Measurements from ENCODE around the gene ASTL. TPM values are rescaled to one million over a fixed set of nuclear protein-coding genes. Genes with fewer than 3 reads are reported as not detected.

The ASTL gene
- total RNA-seq, 1 experiment from 2014 or later = 0.17 TPM

GRCh38 chr2:96159084-96159830 is 21.0 kb upstream of the ASTL start:
- no peak for DNase-seq (ENCODE audit: low read depth)

DNA sequence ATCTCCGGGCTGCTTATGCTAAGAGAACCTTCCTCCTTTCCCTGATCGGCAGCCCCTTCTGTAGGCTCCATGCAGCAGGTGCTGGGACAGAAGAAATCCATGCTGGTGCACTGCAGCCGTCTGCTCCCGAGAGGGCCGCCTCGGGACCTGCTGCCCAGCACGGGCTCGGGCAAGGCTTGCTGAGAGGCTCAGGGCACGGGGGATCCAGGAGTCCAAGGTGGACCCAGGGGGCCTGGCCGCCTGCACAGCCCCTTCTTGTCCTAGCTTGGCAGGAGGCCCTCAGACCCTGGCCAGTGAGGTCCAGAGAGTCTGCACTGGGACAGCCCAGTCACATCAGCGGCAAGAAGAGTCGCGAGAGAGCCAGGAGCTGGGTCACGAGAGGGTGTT is 20.2 kb upstream of the ASTL start:
- DNase-seq (ENCODE audit: low read depth) = no peak

- DNase-seq (ENCODE audit: low read depth) = no peak
Measured at GRCh38 chr2:96157649-96158553, 19.6 kb upstream of the ASTL start.

- DNase-seq (ENCODE audit: low read depth) = no peak
Measured at GRCh38 chr2:96156926-96157648, 18.8 kb upstream of the ASTL start.

DNA sequence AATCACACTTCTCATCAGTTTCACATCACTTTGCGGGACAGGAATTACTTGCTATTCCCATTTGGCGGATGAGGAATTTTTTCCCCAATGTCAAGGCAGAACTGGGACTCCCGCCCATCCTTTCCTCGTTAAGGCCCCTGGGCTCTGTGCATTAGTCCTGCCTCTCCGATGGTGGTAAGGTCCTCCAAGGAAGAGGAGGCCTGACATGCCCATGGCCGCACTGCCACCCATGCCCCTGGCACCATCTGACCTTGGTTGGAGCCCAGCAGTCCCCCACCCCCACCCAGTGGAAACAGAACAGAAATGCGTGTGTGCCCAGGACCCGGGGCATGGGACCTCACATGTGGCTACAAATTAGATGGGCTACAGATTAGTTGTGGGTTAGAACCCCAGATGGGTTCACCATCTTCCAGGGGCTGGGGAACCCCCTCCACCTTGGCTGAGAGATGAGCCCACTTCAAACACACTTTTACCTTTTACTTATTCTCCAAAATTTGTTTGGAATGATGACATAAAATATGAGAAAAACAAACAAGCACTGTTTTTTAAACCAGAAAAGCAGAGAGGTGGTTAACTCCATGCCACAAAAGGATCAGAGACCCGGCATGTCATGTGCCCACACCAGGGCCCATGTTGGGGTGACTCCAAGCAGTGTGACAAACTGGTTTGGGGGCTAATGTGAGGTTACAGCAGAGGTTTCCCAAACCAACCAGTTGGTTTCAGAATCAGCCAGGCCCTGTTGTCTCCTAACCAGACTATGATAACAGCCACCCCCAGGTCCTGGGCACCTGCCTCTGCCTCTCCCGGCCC is 17.9 kb upstream of the ASTL start:
- DNase-seq (ENCODE audit: low read depth) = no peak

- no peak for DNase-seq (ENCODE audit: low read depth)
Measured at GRCh38 chr2:96154506-96155380, 16.4 kb upstream of the ASTL start.

DNA sequence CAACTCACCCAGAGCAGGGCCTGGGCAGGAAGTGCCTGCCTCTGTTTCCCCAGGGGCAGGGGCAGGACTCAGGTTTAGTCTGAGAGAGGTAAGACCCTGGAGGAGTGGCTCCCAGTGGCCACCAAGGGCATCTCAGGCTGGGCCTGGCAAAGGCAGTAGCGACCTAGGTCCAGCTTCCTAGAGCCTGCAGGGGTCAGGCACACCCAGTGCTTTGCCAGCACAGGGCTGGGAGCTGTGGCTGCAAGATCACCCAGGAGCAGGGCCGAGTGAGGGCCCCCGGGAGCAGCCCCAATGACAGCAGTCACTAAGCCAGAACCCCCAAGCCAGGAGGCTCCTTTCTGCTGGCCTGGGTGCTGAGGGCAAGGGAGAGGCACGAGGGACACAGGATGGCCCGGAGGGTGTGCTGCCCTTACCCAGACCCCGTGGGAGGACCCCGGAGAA is 15.7 kb upstream of the ASTL start:
- DNase-seq (ENCODE audit: low read depth) = no peak

DNA sequence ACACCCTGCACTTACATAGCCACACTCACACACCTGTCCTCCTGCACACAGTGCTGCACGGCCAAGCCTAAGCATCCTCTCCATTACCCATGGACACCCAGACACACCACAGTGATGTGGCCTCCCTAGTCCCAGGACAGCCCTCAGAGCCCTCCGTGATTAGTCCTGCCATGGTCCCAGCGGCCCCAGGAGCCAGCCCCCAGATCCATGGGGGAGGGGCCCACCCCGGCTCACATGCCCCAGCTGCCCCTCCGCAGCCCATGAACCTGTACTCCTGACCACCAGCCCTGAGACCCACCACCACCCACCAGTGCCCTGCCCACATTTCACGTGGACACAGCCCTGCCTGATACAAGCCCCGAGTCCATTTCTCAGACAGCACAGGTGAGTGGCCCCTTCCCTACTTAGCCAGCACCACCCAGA is 15.0 kb upstream of the ASTL start:
- no peak for DNase-seq (ENCODE audit: low read depth)

GRCh38 chr2:96152304-96153161 is 14.2 kb upstream of the ASTL start:
- DNase-seq (ENCODE audit: low read depth) = no peak

- no peak for DNase-seq (ENCODE audit: low read depth)
Measured at GRCh38 chr2:96151595-96152303, 13.4 kb upstream of the ASTL start.

- DNase-seq (ENCODE audit: low read depth) = no peak
Measured at GRCh38 chr2:96150791-96151594, 12.7 kb upstream of the ASTL start.

GRCh38 chr2:96150007-96150640 is 11.8 kb upstream of the ASTL start:
- no peak for DNase-seq (ENCODE audit: low read depth)

- DNase-seq (ENCODE audit: low read depth) = peak; percentile 95
Measured at GRCh38 chr2:96148410-96149217, 10.3 kb upstream of the ASTL start.

GRCh38 chr2:96147593-96148201 is 9.4 kb upstream of the ASTL start:
- DNase-seq (ENCODE audit: low read depth) = peak; percentile 49

- peak; percentile 96 for DNase-seq (ENCODE audit: low read depth)
Measured at GRCh38 chr2:96146881-96147592, 8.7 kb upstream of the ASTL start.
